ENCODE measurements around the gene DDA1. TPM values are rescaled to one million over a fixed set of nuclear protein-coding genes. Genes with fewer than 3 reads are reported as not detected.
"Not testable (repeated sequence)": the region's sequence is repeated elsewhere in the genome, so short reads cannot be mapped to it uniquely, and the experiment has no call there.

The DDA1 gene
- total RNA-seq, 1 donor from 2014 or later = 123 TPM

GRCh38 chr19:17293605-17294004 is 15.8 kb upstream of the DDA1 start:
- H3K9me3 Mint-ChIP-seq (ENCODE audit: unreplicated experiment) = peaks cover 1% of the 10 kb centered on the region
- H3K4me1 Mint-ChIP-seq (ENCODE audit: low read depth, unreplicated experiment) = peaks cover 2% of the 10 kb centered on the region
- Histone ChIP-seq H3K4me3 (ENCODE audit: insufficient read depth, low read depth, low read length) (no peak overlapping the region), H3K4me1 (ENCODE audit: insufficient read depth, low read length) (peaks cover 5% of the 10 kb centered on the region), H3K36me3 (ENCODE audit: insufficient read depth, low read length) (no peaks in the 10 kb centered on the region), H3K4me2 (ENCODE audit: low read length) (no peak overlapping the region), H3K27me3 (ENCODE audit: insufficient read depth, low read length) (no peaks in the 10 kb centered on the region), H3K79me2 (ENCODE audit: insufficient read depth, low read length) (no peaks in the 10 kb centered on the region), H3K9me3 (ENCODE audit: insufficient read depth, low read depth, low read length) (no peaks in the 10 kb centered on the region), H3K27ac (ENCODE audit: low read depth, low read length) (no peak overlapping the region), H4K20me1 (ENCODE audit: insufficient read depth, low read length) (no peaks in the 10 kb centered on the region), H3K9ac (ENCODE audit: low read length) (no peak overlapping the region), H2AFZ (ENCODE audit: low read depth, low read length) (no peak overlapping the region)
- no peak for DNase-seq (ENCODE audit: low read depth)
- FAIRE-seq = no peak
- H3K27me3 Mint-ChIP-seq (ENCODE audit: low read depth, unreplicated experiment) = no peaks in the 10 kb centered on the region
- peaks cover 7% of the 10 kb centered on the region for H3K36me3 Mint-ChIP-seq (ENCODE audit: low read depth, unreplicated experiment)
- no peak overlapping the region for H3K4me3 Mint-ChIP-seq (ENCODE audit: unreplicated experiment)
- no peak overlapping the region for H3K27ac Mint-ChIP-seq (ENCODE audit: unreplicated experiment)
- TF ChIP-seq CTCF (IDR thresholded peaks at IDR 0.05; ENCODE audit: insufficient read depth, low read depth, low read length) (no peak), EZH2 (IDR thresholded peaks at IDR 0.05; ENCODE audit: insufficient read depth, low read length) (no peak)

GRCh38 chr19:17294051-17294891 is 15.1 kb upstream of the DDA1 start:
- no peak overlapping the region for H3K27ac Mint-ChIP-seq (ENCODE audit: unreplicated experiment)

GRCh38 chr19:17295551-17295950 is 13.8 kb upstream of the DDA1 start:
- FAIRE-seq; H3K36me3 Mint-ChIP-seq (ENCODE audit: low read depth, unreplicated experiment); H4K20me1 ChIP-seq (ENCODE audit: insufficient read depth, low read length); DNase-seq (ENCODE audit: low read depth); H3K4me3 Mint-ChIP-seq (ENCODE audit: unreplicated experiment); H3K9ac ChIP-seq (ENCODE audit: low read length); H2AFZ ChIP-seq (ENCODE audit: low read depth, low read length); H3K4me1 ChIP-seq (ENCODE audit: insufficient read depth, low read length); H3K9me3 Mint-ChIP-seq (ENCODE audit: unreplicated experiment); H3K4me3 ChIP-seq (ENCODE audit: insufficient read depth, low read depth, low read length); H3K36me3 ChIP-seq (ENCODE audit: insufficient read depth, low read length); H3K79me2 ChIP-seq (ENCODE audit: insufficient read depth, low read length); H3K27me3 Mint-ChIP-seq (ENCODE audit: low read depth, unreplicated experiment); H3K27me3 ChIP-seq (ENCODE audit: insufficient read depth, low read length); H3K27ac Mint-ChIP-seq (ENCODE audit: unreplicated experiment); H3K4me1 Mint-ChIP-seq (ENCODE audit: low read depth, unreplicated experiment); H3K27ac ChIP-seq (ENCODE audit: low read depth, low read length); H3K4me2 ChIP-seq (ENCODE audit: low read length); H3K9me3 ChIP-seq (ENCODE audit: insufficient read depth, low read depth, low read length): not testable (repeated sequence)

More at GRCh38 chr19:17294051-17294891, 15.1 kb upstream of the DDA1 start:
- Histone ChIP-seq H3K4me3 (ENCODE audit: insufficient read depth, low read depth, low read length) (no peak overlapping the region), H3K79me2 (ENCODE audit: insufficient read depth, low read length) (no peaks in the 10 kb centered on the region), H2AFZ (ENCODE audit: low read depth, low read length) (no peak overlapping the region), H4K20me1 (ENCODE audit: insufficient read depth, low read length) (no peaks in the 10 kb centered on the region), H3K27me3 (ENCODE audit: insufficient read depth, low read length) (no peaks in the 10 kb centered on the region), H3K4me2 (ENCODE audit: low read length) (no peak overlapping the region), H3K36me3 (ENCODE audit: insufficient read depth, low read length) (no peaks in the 10 kb centered on the region), H3K9ac (ENCODE audit: low read length) (no peak overlapping the region), H3K4me1 (ENCODE audit: insufficient read depth, low read length) (peaks cover 5% of the 10 kb centered on the region), H3K9me3 (ENCODE audit: insufficient read depth, low read depth, low read length) (no peaks in the 10 kb centered on the region), H3K27ac (ENCODE audit: low read depth, low read length) (no peak overlapping the region)
- Mint-ChIP-seq H3K27me3 (ENCODE audit: low read depth, unreplicated experiment) (no peaks in the 10 kb centered on the region), H3K36me3 (ENCODE audit: low read depth, unreplicated experiment) (peaks cover 7% of the 10 kb centered on the region), H3K4me1 (ENCODE audit: low read depth, unreplicated experiment) (peaks cover 2% of the 10 kb centered on the region), H3K9me3 (ENCODE audit: unreplicated experiment) (peaks cover 1% of the 10 kb centered on the region), H3K4me3 (ENCODE audit: unreplicated experiment) (no peak overlapping the region)
- FAIRE-seq (no peak), DNase-seq (ENCODE audit: low read depth) (no peak)
- TF ChIP-seq CTCF (IDR thresholded peaks at IDR 0.05; ENCODE audit: insufficient read depth, low read depth, low read length) (no peak), EZH2 (IDR thresholded peaks at IDR 0.05; ENCODE audit: insufficient read depth, low read length) (no peak)
